OCI-LY3 (cell line): ENCODE measurements around the gene NR6A1.

Experiments used
- CTCF ChIP-seq: fragments of 200-600, 300-600 bp; sonication (generic); IDR thresholded peaks from 2 replicates; pipeline ENCODE4 v1.5.1; 2014; ENCODE audit warnings: antibody characterized with exemption, low read length, low read depth
- EZH2phosphoT487 ChIP-seq: fragments of 200-600 bp; shearing (Covaris generic); IDR thresholded peaks from 2 replicates; pipeline ENCODE4 v1.6.1; 2018; ENCODE audit warnings: antibody characterized with exemption, mixed run types, low read depth

- TF ChIP-seq CTCF (no peak), EZH2phosphoT487 (no peak)
Measured at GRCh38 chr9:124789531-124789930, 18.4 kb upstream of the NR6A1 start.
